Mammary epithelial cell (primary cell): ENCODE results near the gene HDHD2.

Experiments used
- CTCF ChIP-seq, 2 donors: IDR thresholded peaks in 1 of 2; conservative IDR thresholded peaks in 1 of 2; 2 replicates each; pipeline ENCODE4 v1.5.1; 2011 to 2012; ENCODE audit warnings: inconsistent platforms in 2 of 2, low read length in 2 of 2, mild to moderate bottlenecking in 2 of 2, control low read depth in 1 of 2, low read depth in 1 of 2; ENCODE audit not compliant: insufficient read depth in 1 of 2; ENCODE audit errors: extremely low read depth in 1 of 2
- EZH2 ChIP-seq: IDR thresholded peaks from 2 replicates; pipeline ENCODE4 v1.6.1; 2012; ENCODE audit warnings: low read length, inconsistent platforms, borderline replicate concordance

- TF ChIP-seq CTCF (conservative IDR thresholded peaks at IDR 0.05 in 1 of 2, IDR thresholded peaks at IDR 0.05 in 1 of 2; ENCODE audit: extremely low read depth in 1 of 2, insufficient read depth in 1 of 2, low read depth in 1 of 2, low read length in 2 of 2) (no peak), EZH2 (no peak)
Observed at GRCh38 chr18:47143153-47143552, 7.1 kb downstream of the HDHD2 start.
